Activated CD4-positive, alpha-beta T cell treated with anti-CD3 and anti-CD28 coated beads, Interleukin-2, amount 10 ng/mL, durations not matched to agents 24 days and 14 days (primary cell): ENCODE measurements around the gene AP5B1. TPM values are rescaled to one million over a fixed set of nuclear protein-coding genes. Genes with fewer than 3 reads are reported as not detected.

Experiments
- DNase-seq: peaks from one replicate; pipeline ENCODE4 v3.0.0; 2022
- H3K27ac Mint-ChIP-seq: one replicate; pipeline ENCODE4 v1.8.0; 2022; ENCODE audit warnings: mild to moderate bottlenecking, mixed read lengths
- H3K27me3 Mint-ChIP-seq: one replicate; pipeline ENCODE4 v1.8.0; 2022; ENCODE audit warnings: mixed read lengths
- H3K36me3 Mint-ChIP-seq: one replicate; pipeline ENCODE4 v1.8.0; 2022; ENCODE audit warnings: low read depth, mild to moderate bottlenecking, mixed read lengths
- H3K4me1 Mint-ChIP-seq: one replicate; pipeline ENCODE4 v1.8.0; 2021; ENCODE audit warnings: mixed read lengths
- H3K4me3 Mint-ChIP-seq: one replicate; pipeline ENCODE4 v1.8.0; 2022; ENCODE audit warnings: mild to moderate bottlenecking, moderate library complexity, mixed read lengths
- H3K9me3 Mint-ChIP-seq: one replicate; pipeline ENCODE4 v1.8.0; 2021; ENCODE audit warnings: mixed read lengths
- intact Hi-C: fragments of 100-400 bp; cut with micrococcal nuclease; formaldehyde crosslinking; loops from one replicate; pipeline ENCODE4 v1.15.1; 2023
- total RNA-seq: library from RNA; stranded (reverse); gene quantifications from 2 replicates; pipeline ENCODE4 v1.2.3, GENCODE V29; 2022

The AP5B1 gene
- 20.1 and 21.1 TPM in 2 replicates for total RNA-seq

DNA sequence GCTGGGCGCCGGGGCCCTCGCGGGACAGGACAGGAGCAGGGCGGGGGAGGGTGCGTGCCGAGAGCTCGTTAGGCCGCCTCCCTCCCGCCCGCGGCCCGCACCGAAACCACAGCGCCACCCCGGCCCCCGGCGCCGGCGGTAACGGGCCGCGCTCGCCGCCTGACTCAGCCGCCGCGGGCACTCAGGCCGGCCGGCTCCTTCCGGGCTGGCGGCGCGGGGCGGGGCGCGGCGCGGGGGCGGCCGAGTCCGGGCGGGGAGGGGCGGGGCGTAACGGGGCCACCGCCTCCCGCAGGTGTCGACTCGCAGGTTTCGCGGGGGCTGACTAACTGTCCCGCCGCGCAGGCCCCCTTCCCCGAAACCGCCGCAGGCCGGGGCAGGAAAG lies at the start of gene AP5B1:
TSS of gene AP5B1 (minus strand) at position 207 of the 382 bp plus-strand sequence. CDS start 385 bp downstream, outside the sequence.
- Mint-ChIP-seq H3K9me3 (no peaks in the 10 kb centered on the region), H3K27me3 (peaks cover 23% of the 10 kb centered on the region), H3K27ac (peak within 1 kb of the TSS; percentile 92), H3K36me3 (peaks cover 15% of the 10 kb centered on the region), H3K4me1 (peaks cover 30% of the 10 kb centered on the region), H3K4me3 (peak within 1 kb of the TSS; percentile 91)
- DNase-seq = peak; percentile 92
- intact Hi-C loops = loop anchor here (1.0 to 2.0 kb wide), 4 partner anchors 11 to 68 kb away; partner anchors contain the start of genes KAT5 and RNASEH2C

DNA sequence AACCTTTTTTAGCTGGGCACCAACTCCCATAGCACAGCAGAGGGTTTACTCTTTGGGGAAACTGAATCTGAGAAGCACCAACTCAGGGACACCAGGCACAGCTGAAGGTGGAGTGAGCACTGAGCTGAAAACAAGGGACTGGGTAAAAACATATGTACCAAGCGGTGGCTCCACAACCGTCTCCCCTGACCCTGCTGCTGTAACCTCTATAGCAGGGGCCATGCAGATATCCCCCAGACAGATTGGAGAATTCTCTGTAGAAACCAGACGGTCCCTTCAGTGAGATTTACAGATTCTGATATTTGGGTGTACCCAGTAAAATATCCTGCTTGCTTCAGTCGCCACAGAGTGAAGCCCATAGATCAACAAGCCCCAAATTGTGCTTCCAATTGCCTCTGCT lies 48.7 kb upstream of the AP5B1 start:
- Mint-ChIP-seq H3K27ac (no peak overlapping the region), H3K27me3 (peaks cover 20% of the 10 kb centered on the region), H3K4me1 (peaks cover 31% of the 10 kb centered on the region), H3K4me3 (no peak overlapping the region), H3K9me3 (peaks cover 9% of the 10 kb centered on the region), H3K36me3 (no peaks in the 10 kb centered on the region)
- intact Hi-C loops = no loop called here
- DNase-seq = no peak

GRCh38 chr11:65826984-65827735 lies 46.4 kb upstream of the AP5B1 start:
- intact Hi-C loops = no loop called here
- Mint-ChIP-seq H3K4me3 (no peak overlapping the region), H3K9me3 (peaks cover 4% of the 10 kb centered on the region), H3K27ac (peak overlapping the region; percentile 44), H3K4me1 (peaks cover 23% of the 10 kb centered on the region), H3K36me3 (no peaks in the 10 kb centered on the region), H3K27me3 (peaks cover 15% of the 10 kb centered on the region)
- no peak for DNase-seq

- H3K9me3 Mint-ChIP-seq = no peaks in the 10 kb centered on the region
- no peak overlapping the region for H3K4me3 Mint-ChIP-seq
- no peak overlapping the region for H3K27ac Mint-ChIP-seq
- H3K4me1 Mint-ChIP-seq = peaks cover 10% of the 10 kb centered on the region
- no peaks in the 10 kb centered on the region for H3K27me3 Mint-ChIP-seq
- H3K36me3 Mint-ChIP-seq = no peaks in the 10 kb centered on the region
- intact Hi-C loops = no loop called here
- no peak for DNase-seq
Measured at GRCh38 chr11:65822776-65823528, 42.2 kb upstream of the AP5B1 start.

DNA sequence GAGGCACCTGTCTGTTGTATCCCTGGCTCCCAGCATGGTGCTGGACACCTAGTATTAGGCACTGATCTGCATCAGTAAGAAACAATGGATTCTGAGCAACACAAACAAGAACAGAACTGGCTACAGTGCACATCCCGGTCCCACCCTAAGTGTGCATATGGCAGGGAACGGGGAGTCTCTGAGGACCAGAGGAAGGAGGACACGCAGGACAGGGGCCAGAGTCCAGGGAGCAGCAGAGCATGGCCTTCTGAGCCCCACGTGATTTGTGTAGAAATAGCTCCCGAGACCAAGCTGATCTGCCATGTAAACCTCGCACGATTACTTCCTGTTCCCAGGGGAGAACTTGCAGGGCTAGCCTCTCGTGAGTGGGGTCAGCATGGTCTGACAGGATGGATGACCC lies 40.3 kb upstream of the AP5B1 start:
- intact Hi-C loops = no loop called here
- Mint-ChIP-seq H3K36me3 (no peaks in the 10 kb centered on the region), H3K4me1 (peaks cover 17% of the 10 kb centered on the region), H3K27me3 (no peaks in the 10 kb centered on the region), H3K4me3 (no peak overlapping the region), H3K9me3 (no peaks in the 10 kb centered on the region), H3K27ac (no peak overlapping the region)
- DNase-seq = no peak

DNA sequence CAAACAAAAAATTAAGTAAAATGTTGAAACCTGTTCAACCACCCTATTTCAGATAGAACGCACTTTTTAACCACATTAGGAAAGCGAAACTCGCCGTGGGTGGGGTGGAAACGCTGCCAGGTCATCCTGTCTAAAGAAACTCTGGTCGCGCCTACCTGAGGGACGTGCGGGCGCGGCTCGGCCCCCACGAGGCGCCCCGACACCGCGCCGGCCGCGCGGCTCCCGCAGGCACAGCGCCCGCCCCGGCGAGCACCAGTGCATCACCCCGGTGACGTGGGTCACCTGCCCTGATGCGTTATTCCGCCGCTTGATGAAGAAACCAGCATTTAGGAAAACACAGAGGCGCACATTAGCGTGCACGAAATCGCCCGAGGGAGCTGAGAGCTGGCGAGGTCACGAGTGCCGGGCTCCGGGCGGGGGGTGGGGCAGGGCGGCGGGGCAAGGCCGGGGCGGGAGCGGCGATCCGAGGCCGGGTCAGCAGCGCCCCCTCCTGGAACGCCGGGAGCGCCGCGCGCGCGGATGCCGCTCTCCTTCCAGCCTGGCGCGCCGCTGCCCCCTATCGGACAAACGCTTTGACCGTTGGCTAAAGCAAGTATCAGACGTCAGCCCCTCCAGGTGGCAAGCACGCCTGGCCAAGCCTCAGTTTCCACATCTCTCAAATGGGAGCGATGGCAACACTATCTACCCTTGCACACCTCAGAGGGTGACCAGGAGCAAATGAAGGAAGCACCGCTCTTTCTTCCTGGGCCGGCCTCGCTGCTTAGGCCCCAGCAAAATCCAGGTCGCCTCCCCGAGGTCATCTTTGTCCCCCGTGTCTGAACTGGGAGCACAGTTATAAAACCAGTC lies 37.3 kb upstream of the AP5B1 start:
- Mint-ChIP-seq H3K9me3 (no peaks in the 10 kb centered on the region), H3K4me1 (peaks cover 17% of the 10 kb centered on the region), H3K27ac (peak overlapping the region; percentile 87), H3K27me3 (peaks cover 2% of the 10 kb centered on the region), H3K36me3 (no peaks in the 10 kb centered on the region), H3K4me3 (peak overlapping the region; percentile 83)
- DNase-seq = peak; percentile 98
- intact Hi-C loops = loop anchor here (1.0 kb wide), 4 partner anchors 38 to 244 kb away; partner anchors contain the start of gene AP5B1

DNA sequence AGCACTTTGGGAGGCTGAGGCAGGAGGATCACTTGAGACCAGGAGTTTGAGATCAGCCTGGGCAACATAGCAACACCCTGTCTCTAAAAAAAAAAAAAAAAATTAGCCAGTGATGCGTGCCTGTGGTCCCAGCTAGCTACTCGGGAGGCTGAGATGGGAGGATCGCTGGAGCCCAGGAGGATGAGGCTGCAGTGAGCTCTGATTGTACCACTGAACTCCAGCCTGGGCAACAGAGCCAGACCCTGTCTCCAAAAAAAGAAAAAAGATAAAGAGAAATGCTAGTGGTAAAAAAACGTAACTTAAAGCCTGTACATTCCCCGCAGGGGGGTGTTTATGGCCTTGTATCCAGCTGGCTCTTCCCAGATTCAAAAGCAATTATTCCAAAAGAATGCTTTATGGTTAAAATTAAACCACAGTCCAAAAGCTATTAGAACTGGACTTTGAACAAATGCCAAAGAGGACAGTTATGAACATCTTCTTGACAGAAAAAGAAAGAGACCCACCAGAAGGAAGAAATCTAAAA lies 36.6 kb upstream of the AP5B1 start:
- peak overlapping the region; percentile 83 for H3K4me3 Mint-ChIP-seq
- peaks cover 2% of the 10 kb centered on the region for H3K27me3 Mint-ChIP-seq
- H3K9me3 Mint-ChIP-seq = no peaks in the 10 kb centered on the region
- intact Hi-C loops = no loop called here
- H3K27ac Mint-ChIP-seq = peak overlapping the region; percentile 87
- H3K36me3 Mint-ChIP-seq = no peaks in the 10 kb centered on the region
- peaks cover 17% of the 10 kb centered on the region for H3K4me1 Mint-ChIP-seq
- no peak for DNase-seq

DNA sequence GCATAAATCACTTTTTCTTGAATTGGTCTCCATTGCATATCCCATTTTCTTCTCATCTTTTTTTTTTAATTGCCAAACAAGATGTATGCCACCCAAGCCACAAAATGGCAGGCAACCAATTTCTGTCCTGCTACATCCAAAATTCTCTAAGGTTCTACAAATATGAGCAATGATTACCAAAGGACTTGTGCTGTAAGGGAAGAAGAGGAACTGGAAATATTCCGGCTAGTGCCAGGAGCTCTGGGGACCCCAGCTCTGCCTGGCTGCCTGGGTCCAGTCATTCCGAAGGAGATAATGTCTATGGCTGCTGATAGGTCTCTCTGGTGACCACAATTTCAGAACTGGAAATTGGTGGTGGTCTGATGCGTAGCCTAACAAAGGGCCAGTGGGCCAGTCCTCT lies 35.9 kb upstream of the AP5B1 start:
- no peak for DNase-seq
- intact Hi-C loops = no loop called here
- Mint-ChIP-seq H3K4me3 (peak overlapping the region; percentile 83), H3K9me3 (no peaks in the 10 kb centered on the region), H3K27me3 (peaks cover 2% of the 10 kb centered on the region), H3K4me1 (peaks cover 17% of the 10 kb centered on the region), H3K36me3 (no peaks in the 10 kb centered on the region), H3K27ac (no peak overlapping the region)

- Mint-ChIP-seq H3K27me3 (peaks cover 7% of the 10 kb centered on the region), H3K9me3 (no peaks in the 10 kb centered on the region), H3K27ac (no peak overlapping the region), H3K36me3 (no peaks in the 10 kb centered on the region), H3K4me1 (peaks cover 21% of the 10 kb centered on the region), H3K4me3 (no peak overlapping the region)
- intact Hi-C loops = no loop called here
- DNase-seq = no peak
Measured at GRCh38 chr11:65814986-65815565, 34.3 kb upstream of the AP5B1 start.

DNA sequence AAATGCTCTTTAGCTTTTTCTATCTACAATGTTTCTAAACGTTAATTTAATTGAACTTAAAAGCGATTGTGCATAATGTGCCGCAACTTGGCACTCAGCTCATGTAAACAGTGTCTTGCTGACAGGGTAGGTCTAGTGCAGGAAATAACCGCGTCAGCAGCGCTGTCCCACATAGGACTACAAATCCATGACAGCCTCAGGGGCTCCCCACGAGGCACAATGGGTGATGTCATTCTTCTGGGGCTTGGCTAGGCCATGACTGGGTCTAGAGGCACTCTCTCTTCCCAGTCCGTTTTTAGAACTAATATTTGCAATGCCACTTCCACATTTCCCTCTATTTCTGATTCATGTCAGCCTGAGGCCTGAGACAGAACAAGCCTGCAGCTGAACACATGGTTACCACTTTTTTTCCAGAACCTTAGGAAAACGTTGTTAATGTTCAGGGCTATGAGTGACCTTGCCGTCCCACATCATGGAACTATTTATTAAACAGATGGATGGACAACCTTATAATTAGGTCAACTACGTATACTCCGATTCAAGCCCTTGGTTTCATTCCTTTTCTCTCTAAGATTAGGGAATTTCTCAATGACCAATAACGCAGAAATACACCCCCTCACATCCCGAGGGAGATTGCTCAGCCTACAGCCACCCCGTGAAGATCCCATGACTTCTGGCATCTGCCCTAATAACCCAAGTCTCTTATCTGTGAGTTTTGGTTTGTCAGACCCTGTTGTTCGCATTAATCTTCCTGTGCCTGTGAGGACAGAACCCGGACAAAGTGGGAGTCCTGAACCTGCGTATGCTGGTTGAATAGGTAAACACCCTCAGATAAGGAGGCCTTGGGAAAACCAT lies 33.6 kb upstream of the AP5B1 start:
- H3K27me3 Mint-ChIP-seq = peaks cover 7% of the 10 kb centered on the region
- no peaks in the 10 kb centered on the region for H3K36me3 Mint-ChIP-seq
- no peaks in the 10 kb centered on the region for H3K9me3 Mint-ChIP-seq
- intact Hi-C loops = no loop called here
- H3K4me3 Mint-ChIP-seq = no peak overlapping the region
- no peak for DNase-seq
- peaks cover 21% of the 10 kb centered on the region for H3K4me1 Mint-ChIP-seq
- no peak overlapping the region for H3K27ac Mint-ChIP-seq

DNA sequence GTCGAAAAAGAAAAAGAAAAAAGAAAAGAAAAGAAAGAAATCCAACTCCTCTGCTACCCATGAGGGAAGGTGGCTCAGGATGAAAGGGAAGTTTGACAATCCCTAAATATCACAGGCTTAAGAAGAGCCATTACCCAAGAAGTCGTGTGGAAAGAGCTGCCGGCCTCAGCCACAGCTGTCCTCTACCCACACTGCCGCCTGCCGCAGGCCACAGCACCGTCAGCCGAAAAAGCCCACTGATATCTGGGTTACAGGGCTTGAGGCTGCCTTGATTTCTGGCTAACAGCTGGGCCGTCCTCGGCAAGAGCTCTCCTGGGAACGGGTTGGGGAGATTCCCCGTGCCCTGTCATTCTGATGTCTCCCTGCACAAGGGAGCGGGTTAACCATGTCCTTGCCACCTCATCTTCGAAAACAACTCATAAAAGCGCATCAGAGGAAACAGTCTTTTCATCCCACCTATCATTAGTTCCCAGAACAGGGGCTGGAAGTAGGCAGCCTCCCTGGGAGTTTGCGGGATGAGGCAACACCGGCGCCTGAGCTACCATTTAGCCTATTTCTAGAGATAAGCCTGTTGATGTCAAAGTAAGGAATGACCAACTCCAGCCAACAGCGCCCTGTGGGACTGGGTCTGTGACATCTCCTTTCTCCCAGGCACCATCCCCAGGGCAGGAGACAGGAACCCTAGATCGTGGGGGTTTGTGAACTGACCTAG lies 31.1 kb upstream of the AP5B1 start:
- intact Hi-C loops = no loop called here
- no peak for DNase-seq
- H3K36me3 Mint-ChIP-seq = no peaks in the 10 kb centered on the region
- H3K27ac Mint-ChIP-seq = peak overlapping the region; percentile 20
- H3K4me3 Mint-ChIP-seq = no peak overlapping the region
- H3K27me3 Mint-ChIP-seq = peaks cover 15% of the 10 kb centered on the region
- no peaks in the 10 kb centered on the region for H3K9me3 Mint-ChIP-seq
- H3K4me1 Mint-ChIP-seq = peaks cover 10% of the 10 kb centered on the region
